Globus pallidus (tissue), 1 donor: ENCODE measurements around the gene GCNT2.
A peak's percentile ranks its signal among the peaks of the same experiment; 100 is the strongest.
"Not testable (repeated sequence)": the region's sequence is repeated elsewhere in the genome, so short reads cannot be mapped to it uniquely, and the experiment has no call there.

Experiments
- DNase-seq: peaks from one replicate; pipeline ENCODE4 v3.0.0-alpha.2; 2015; ENCODE audit warnings: low spot score

GCNT2 gene

DNA sequence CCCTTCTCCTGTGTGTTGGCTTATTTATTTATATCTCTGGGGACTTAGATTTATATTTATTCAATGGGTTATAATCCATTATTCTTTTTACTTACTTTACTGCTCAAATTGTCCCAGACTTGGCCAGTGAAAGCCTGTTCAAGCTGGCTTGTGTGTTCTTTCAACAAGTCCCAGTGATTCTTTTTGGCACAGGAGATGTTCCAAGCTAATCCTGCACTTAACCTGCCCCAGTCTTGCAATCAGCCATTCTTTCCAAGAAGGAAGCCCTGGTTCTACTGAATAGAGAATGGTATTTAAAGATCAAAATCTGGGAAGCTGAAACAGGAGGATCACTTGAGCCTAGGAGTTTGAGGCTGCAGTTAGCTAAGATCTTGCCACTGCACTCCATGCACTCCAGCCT is 26.7 kb downstream of the GCNT2 start:
- DNase-seq: no peak

DNA sequence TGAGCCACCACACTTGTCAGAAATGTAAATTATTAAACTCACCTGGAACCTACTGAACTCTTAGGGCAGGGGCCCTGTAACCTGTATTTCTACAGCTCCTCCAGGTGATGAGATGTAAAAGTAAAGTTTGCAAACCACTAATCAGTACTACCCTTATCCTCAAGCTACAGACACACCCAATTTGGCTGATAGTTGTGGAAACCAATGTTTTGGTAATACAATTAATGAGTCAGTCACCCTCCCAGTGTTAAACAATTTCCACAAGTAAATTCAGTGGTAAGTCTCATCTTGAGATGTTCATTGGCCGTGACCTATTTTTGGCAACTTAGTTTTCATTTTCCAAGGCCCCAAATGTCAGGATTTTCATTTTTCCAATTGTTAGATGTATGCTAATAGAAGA is 29.6 kb downstream of the GCNT2 start:
- no peak for DNase-seq

DNA sequence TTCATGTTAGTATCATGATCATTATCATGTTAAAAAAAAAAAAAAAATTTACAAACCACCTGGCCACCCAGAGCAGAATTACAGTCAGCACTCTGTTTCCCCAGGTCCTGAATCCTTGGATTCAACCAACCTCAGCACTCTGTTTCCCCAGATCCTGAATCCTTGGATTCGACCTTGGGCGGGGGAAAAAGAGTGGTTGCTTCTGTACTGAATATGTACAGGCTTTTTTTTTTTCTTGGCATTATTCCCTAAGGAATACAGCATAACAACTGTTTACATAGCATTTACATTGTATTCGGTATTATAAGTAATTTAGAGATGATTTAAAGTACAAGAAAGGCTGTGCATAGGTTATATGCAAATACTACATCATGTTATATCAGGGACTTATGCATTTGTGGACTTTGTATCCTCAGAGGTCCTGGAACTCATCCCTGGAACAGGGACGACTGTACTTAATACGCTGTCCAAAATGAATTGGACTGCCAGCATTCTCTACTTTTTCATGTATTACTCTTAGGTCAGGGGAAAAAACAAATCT is 31.2 kb downstream of the GCNT2 start:
- DNase-seq: no peak

DNA sequence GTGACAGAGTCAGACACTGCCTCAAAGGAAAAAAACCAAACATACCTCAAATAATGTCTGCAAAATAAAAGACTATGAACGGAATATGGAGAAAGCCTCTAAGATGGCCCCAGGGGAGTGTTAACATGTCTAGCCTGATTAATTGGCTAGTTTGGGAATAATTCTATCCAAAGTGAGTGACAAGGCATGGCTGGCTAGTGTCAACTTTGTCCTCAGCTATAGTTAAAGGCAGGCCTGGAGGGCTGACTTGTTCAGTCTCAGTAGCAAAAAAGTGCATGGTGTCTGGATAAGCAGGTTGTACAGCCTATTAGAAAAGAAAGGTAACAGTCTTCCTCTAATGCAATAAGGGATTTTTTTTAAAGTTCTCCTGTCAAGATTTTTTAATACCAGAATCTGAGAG is 32.7 kb downstream of the GCNT2 start:
- DNase-seq: no peak

DNA sequence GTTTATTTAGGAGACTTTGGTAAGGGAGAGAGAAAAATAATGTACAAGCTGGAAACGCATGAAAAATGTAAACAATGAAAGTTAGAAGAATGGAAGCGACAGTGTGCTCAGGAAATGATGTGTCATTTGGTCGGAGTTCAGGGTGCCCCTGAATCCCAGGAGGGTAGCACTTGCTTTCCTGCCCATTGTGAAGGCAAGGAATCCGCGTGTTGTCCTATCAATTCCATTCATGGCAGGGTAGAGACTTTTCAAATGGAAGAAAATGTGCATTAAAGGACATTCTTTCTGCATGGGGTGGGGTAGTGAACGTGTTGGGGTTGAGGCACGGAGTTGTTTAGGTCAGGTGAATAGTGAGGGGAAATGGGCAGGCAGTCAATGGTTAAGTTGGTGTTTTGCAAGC is 33.7 kb downstream of the GCNT2 start:
- no peak for DNase-seq

DNA sequence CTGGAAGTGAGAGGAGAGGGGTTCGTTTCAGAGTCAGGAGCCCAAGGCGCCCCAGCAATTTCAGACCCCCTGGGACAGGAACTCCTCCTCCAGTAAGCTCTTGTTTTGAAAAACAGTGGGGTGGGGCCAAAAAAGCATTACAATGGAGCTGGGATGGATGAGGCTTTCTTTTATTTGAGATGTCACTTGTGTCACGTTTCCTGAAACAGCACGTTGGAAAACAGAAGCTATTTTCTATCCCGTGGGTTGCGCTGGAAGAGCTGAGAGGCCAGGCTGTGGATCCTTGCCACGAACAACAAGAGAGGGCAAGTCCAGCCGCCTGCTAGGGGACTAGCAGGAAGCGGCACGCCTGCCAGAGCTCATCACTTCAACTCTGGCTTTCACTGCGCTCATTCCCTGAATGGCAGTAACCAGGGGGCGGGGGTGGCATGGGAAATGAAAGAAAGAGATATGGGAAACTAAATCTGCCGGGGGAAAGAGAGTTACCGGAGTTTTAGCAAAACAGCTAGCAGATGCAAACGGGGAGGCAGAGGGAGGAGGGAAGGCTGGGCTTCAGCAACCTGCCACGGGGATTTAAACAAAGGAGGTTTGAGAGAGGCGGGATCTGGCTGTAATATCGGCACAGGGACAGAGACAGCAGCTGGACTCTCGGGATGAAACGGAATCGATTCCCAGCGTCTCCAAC is 34.6 kb downstream of the GCNT2 start:
- DNase-seq: peak; percentile 62

DNA sequence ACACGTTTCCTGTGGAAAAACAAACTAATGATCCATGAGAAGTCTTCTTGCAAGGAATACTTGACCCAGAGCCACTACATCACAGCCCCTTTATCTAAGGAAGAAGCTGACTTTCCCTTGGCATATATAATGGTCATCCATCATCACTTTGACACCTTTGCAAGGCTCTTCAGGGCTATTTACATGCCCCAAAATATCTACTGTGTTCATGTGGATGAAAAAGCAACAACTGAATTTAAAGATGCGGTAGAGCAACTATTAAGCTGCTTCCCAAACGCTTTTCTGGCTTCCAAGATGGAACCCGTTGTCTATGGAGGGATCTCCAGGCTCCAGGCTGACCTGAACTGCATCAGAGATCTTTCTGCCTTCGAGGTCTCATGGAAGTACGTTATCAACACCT is 35.4 kb downstream of the GCNT2 start:
- DNase-seq: no peak

DNA sequence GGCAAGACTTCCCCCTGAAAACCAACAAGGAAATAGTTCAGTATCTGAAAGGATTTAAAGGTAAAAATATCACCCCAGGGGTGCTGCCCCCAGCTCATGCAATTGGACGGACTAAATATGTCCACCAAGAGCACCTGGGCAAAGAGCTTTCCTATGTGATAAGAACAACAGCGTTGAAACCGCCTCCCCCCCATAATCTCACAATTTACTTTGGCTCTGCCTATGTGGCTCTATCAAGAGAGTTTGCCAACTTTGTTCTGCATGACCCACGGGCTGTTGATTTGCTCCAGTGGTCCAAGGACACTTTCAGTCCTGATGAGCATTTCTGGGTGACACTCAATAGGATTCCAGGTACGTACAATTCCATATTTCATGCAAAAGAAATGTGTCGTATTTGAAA is 35.8 kb downstream of the GCNT2 start:
- no peak for DNase-seq

DNA sequence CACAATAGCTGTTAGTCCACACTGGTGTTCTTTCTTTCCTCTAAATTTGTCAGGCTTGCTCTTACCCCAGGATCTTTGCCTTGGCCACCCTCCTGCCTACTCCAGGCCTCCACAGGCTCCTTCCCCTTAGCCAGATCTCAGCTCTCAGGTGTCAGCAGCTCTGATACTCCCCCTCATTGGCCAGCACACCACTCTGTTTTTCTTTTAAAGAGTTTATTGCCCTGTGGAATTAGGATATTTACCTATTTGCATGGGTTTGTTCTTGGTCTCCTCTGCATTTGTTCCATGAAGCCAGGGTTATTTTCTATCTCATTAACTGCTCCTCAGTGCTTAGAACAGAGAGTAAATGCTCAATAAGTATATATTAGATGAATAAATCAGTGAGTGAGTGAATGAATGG is 36.8 kb downstream of the GCNT2 start:
- no peak for DNase-seq

DNA sequence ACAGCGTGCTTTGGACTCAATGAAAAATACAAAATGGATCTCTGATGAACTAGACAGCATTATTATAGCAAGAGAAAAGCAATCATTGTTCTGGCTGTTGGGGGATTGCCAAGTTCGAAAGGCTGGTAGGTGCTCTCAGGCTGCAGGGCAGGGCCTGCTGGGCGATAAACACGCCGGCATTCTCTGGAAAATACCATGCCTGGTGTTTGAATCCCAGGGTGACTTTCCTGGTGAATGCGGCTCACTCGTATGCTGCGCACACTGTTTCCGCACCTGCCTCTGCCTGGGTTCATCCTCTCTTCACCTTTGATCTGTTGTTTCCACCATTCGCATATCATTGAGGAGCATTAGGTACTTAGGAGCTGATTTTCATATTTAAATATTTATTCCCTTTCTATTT is 37.4 kb downstream of the GCNT2 start:
- DNase-seq: peak; percentile 52

DNA sequence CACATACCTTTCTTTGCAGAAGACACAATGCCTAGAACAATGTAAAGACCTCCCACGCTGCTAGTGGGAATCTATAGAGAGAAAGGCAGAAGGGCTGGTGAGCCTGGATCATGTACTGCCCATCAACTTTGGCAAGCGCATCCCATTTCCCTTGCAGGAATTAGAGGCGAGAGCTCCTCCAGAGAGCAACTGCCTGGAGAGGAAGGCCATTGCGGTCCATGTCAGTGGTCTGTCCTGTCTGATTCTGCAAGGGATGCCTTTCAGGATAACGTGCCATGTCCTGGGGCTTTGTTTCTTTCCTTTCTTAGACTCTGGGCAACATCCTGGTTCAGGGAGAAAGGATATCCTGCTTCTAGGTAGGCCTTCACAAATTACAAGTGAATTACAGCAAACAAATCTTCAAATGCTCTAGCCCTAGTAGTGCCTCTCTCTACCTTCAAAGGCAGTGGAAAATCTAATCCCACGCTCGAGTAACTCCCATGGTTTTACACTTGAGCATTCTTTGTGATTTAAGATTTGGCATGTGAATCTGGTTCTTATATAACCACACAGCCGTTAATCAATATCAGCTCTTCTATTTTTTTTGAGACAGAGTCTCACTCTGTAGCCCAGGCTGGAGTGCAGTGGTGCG is 38.5 kb downstream of the GCNT2 start:
- no peak for DNase-seq

DNA sequence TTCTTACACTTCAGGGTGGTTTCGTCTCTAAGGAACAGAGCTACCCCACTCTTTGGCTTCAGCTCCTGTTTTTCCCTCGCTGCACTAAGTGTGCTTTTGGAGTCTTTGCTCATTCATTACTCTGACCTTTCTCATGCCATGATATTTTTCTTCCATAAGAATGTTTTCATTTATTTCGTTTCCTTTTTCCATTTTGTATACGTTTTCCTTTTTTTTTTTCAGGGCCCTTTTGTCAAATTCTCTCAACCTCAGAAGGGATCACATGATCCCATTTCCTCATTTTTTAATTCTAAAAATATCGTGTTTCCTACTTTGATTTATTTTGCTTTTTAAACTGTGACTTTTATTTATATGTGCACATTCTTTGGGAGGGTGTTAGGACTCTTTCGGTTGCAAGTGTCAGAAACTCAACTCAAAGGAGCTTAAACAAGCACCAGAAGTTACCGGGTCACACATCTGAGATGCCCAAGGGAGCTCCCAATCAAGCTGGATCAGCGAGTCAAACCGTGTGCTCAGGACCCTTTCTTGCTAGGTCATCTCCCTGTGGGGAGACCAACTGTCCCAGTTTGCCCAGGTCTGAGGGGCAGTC is 40.6 kb downstream of the GCNT2 start:
- no peak for DNase-seq

DNA sequence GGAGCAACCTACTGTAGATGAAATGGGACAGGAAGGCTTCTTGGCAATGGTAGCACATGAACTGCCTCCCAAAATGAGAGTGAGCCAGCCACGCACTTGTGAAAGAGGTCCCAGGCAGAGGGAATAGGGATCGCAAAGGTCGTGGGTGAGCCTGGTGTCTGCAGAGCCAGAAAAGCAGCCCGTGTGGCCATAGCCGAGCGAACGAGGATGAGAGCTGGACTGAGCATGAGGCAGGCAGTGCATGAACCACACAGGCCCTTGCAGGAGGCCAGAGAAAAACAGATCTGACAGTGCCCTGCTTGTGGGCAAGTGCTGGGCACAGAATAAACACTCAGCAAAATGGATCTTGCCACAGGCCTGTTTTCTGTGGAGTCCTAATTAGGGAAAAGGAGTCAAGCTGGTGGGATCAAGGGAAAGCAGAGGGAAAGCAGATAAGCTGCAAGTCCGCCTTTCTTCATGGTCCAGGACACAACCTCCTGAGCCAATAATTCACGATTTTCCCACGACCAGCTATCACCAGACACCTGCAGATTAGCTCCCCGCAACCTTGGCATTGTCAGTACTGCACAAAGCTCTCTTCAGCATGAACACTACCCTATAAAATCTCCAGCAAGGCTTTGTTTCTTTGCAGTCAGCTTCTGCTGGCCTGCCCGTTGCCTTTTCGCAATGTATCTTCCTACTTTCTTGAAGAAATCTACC is 44.0 kb downstream of the GCNT2 start:
- DNase-seq: no peak

DNA sequence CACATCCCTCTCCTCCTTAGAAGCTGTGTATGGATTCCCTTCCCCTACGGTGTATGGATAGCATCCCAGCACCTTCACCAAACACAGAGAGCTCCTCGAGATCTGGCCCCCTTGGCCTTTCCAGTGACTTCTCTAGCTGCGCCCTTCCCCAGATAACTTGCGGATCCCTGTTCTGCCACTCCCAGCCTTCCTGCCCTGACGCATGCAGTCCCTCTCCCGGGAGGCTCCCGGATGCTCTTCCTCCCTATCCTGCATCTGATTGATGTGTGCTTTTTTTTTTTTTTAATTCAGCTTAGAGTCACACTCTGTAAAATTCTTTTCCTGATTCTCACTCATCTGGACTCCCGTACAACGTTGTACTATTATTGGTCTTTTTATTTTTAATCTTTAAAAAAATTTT is 44.8 kb downstream of the GCNT2 start:
- no peak for DNase-seq

DNA sequence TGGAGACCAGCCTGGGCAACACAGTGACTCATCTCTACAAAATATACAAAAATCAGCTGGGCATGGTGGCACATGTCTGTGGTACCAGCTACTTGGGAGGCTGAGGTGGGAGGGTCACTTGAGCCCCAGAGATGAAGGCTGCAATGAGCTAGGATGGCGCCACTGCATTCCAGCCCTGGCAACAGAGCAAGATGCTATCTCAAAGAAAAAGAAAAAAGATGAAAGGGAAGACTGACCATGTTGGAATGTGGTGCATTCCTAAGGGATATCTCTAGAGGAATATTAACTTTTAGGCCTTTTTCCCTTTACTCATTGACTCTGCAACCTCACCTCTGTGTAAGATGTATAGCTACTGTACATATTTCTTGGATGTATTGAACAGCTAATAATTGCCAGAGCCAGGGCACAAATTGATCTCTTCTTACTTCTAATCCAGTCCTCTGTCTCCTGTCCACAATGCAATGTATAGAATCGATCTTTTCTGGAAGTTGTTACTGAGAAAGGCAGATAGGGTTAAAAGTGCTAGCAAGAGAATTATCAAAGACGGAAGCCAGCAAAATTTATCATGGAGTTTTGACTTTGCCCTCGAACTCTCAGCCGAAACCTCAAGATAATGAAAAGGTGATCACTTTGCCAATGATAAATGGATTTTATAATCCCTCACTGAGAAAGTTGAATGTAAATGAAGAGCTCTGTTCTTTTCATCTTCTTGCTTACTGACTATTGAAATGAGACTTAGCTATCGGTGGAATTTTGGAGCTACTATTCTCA is 46.3 kb downstream of the GCNT2 start:
- DNase-seq: no peak

DNA sequence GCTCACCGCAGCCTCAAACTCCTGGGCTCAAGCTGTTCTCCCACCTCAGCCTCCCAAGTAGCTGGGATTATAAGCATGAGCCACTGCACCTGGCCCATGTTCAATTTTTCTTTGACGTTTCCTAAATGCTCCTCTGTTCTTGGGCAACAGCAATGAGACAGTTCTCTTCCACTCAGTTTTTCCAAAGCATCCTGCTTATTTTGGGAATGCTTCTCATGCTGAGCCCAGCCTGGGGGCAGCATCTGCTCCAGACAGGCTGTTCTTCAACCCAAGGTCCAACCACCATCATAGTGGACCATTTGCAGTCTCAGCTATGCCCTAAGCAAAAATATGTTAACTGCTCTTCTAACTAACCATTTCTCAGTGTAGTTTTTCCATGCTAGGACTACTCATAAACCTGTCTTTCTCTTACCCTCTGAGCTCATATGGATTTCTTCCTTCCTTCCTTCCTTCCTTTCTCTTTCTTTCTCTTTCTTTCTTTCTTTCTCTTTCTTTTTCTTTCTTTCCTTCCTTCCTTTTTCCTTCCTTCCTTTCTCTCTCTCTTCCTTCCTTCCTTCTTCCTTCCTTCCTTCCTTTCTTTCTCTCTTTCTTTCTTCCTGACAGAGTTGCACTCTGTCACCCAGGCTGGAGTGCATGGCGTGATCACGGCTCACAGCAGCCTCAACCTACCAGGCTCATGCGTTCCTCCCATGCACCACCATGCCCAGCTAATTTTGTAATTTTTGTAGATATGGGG is 48.4 kb downstream of the GCNT2 start:
- no peak for DNase-seq

DNA sequence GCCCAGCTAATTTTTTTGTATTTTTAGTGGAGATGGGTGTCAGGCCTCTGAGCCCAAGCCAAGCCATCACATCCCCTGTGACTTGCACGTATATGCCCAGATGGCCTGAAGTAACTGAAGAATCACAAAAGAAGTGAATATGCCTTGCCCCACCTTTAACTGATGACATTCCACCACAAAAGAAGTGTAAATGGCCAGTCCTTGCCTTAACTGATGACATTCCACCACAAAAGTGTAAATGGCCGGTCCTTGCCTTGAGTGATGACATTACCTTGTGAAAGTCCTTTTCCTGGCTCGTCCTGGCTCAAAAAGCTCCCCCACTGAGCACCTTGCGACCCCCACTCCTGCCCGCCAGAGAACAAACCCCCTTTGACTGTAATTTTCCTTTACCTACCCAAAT is 54.4 kb downstream of the GCNT2 start:
- DNase-seq: not testable (repeated sequence)

DNA sequence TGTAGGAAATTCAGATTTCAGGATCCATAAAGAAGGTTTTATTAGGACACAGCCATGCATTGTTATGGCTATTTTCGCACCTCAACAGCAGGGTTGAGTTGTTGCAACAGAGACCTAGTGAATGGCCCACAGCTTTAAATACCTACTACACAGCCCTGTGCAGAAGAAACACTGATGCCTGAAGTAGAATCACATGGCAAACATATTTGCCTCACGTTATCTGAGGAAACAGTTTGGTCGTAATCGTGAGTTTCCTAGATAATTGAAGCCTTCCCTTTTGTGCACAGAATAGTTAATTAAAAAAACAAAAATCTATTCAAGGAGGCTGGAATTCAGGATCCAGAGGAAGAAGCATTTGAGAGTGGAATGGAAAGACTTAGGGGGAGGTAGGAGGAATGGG is 55.1 kb downstream of the GCNT2 start:
- DNase-seq: no peak

DNA sequence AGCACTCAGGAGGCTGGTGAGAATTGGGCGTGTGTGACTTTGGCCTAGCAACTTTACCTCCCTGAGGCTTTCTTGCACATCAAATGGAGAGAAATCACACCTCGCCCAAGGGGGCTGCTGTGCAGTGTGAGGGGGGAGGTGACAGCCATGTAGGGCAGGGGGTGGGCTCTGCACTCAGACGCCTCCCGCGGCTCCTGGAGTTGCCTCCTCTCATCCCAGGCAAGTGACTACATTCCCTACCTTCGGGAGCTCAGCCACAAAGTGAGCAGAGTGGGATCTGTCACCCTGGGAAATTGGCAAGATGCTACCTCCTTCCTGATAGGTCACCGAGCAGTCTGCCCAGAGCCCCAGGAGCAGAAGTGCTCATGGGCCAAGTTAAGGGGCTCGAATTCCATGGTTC is 56.0 kb downstream of the GCNT2 start:
- no peak for DNase-seq

DNA sequence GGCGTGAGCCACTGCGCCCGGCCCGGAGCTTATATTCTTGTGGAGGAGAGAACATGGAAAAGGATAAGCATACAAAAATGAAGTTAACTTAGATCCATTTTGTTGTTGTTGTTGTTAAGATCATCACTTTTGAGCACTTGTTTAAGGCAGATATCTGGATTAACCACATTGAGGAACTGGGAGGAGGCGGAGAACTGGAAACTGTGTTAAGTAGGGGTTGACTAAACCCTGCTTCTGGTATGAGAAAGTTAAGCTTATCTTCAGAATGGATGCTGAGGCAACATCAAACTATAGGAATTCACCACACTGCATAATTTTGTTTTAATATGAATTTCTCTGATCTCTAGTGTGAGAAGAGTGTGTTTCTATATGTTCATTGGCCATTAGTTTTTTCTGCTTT is 57.6 kb downstream of the GCNT2 start:
- no peak for DNase-seq

DNA sequence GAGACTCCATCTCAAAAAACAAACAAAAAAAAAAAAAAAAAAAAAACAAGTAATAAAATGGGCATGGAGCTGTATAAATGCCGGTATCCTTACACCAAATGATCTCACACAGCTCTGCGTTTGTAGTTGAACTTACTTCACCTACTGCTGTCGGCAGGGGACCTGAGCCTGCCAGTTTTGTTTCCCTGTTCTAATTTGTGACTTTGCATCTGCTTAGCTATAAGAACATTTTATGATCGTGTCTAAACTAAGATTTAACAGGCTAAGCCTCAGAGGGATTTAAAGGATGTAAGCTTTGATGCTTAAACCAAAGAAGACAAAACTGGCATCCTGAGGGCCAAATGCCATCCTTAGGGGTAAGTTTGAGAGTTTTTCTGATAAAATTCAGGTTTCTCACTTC is 58.7 kb downstream of the GCNT2 start:
- DNase-seq: no peak
